NCI-H2029 (cell line): ENCODE results near the gene RETSAT.
"Not testable (repeated sequence)": the region's sequence is repeated elsewhere in the genome, so short reads cannot be mapped to it uniquely, and the experiment has no call there.

Experiments used
- DNase-seq: peaks from one replicate; lab custom pipeline; 2025; lab: John Stamatoyannopoulos, UW

Gene RETSAT

GRCh38 chr2:85354286-85355072, at the start of gene RETSAT, which contains the start of gene ELMOD3:
TSS of gene RETSAT (minus strand) at chr2:85354528. CDS start at chr2:85354507, 21 bp downstream.
TSS of gene ELMOD3 (plus strand) at chr2:85354769. CDS start at chr2:85357199, 2,430 bp downstream.
- peak; percentile 95 for DNase-seq

- DNase-seq, result no peak
Measured at GRCh38 chr2:85401844-85402243, 47.5 kb upstream of the RETSAT start.

- no peak for DNase-seq
Measured at GRCh38 chr2:85401464-85401805, 47.1 kb upstream of the RETSAT start.

- peak; percentile 32 for DNase-seq
Measured at GRCh38 chr2:85400541-85401463, 46.5 kb upstream of the RETSAT start.

GRCh38 chr2:85400023-85400422, 45.7 kb upstream of the RETSAT start:
- peak; percentile 62 for DNase-seq

GRCh38 chr2:85399183-85399455, 44.8 kb upstream of the RETSAT start:
- DNase-seq, result no peak

- no peak for DNase-seq
Measured at GRCh38 chr2:85398426-85399182, 44.3 kb upstream of the RETSAT start.

- DNase-seq, result no peak
Measured at GRCh38 chr2:85397925-85398331, 43.6 kb upstream of the RETSAT start.

GRCh38 chr2:85396531-85397470, 42.5 kb upstream of the RETSAT start:
- no peak for DNase-seq

GRCh38 chr2:85395912-85396475, 41.7 kb upstream of the RETSAT start:
- DNase-seq, result no peak

GRCh38 chr2:85394976-85395375, 40.6 kb upstream of the RETSAT start:
- DNase-seq, result no peak

- peak; percentile 56 for DNase-seq
Measured at GRCh38 chr2:85394261-85394681, 39.9 kb upstream of the RETSAT start.

- no peak for DNase-seq
Measured at GRCh38 chr2:85393836-85394235, 39.5 kb upstream of the RETSAT start.

GRCh38 chr2:85390941-85391669, 36.8 kb upstream of the RETSAT start:
- DNase-seq, result no peak

- no peak for DNase-seq
Measured at GRCh38 chr2:85388878-85389538, 34.7 kb upstream of the RETSAT start.

GRCh38 chr2:85387754-85388153, 33.4 kb upstream of the RETSAT start:
- no peak for DNase-seq

- DNase-seq, result no peak
Measured at GRCh38 chr2:85385746-85386145, 31.4 kb upstream of the RETSAT start.

- DNase-seq, result no peak
Measured at GRCh38 chr2:85383850-85384249, 29.5 kb upstream of the RETSAT start.

GRCh38 chr2:85383151-85383550, 28.8 kb upstream of the RETSAT start:
- not testable (repeated sequence) for DNase-seq

GRCh38 chr2:85380048-85380447, 25.7 kb upstream of the RETSAT start:
- no peak for DNase-seq
